GM12892 (cell line): ENCODE measurements around the gene HSF5.
"Not testable (repeated sequence)": the region's sequence is repeated elsewhere in the genome, so short reads cannot be mapped to it uniquely, and the experiment has no call there.

Experiments used
- POLR2A ChIP-seq: IDR thresholded peaks from 2 replicates; pipeline ENCODE4 v1.6.1; 2011; ENCODE audit warnings: low read depth, low read length, control low read depth
- TAF1 ChIP-seq: IDR thresholded peaks from 2 replicates; pipeline ENCODE4 v1.6.1; 2011; ENCODE audit warnings: low read depth, mild to moderate bottlenecking, control low read depth, low read length, borderline replicate concordance

GRCh38 chr17:58397421-58397820 is 90.8 kb downstream of the HSF5 start:
- TF ChIP-seq POLR2A, TAF1: not testable (repeated sequence)
